H9 (cell line): ENCODE results near the gene MSRB2. TPM values are rescaled to one million over a fixed set of nuclear protein-coding genes. Genes with fewer than 3 reads are reported as not detected.

ENCODE experiments used
- DNase-seq: peaks from one replicate; pipeline ENCODE4 v3.0.0-alpha.2; 2017
- H2AFZ ChIP-seq: one replicate; pipeline ENCODE4 v1.6.1; 2013; ENCODE audit warnings: mild to moderate bottlenecking, low read length, control low read depth, moderate library complexity
- H2AK5ac ChIP-seq: 2 replicates; pipeline ENCODE4 v1.6.1; 2013; ENCODE audit warnings: low read length, control low read depth, mixed read lengths; ENCODE audit not compliant: insufficient read length
- H2BK120ac ChIP-seq: one replicate; pipeline ENCODE4 v1.6.1; 2013; ENCODE audit warnings: low read depth, mild to moderate bottlenecking, low read length, control low read depth, inconsistent platforms; ENCODE audit not compliant: poor library complexity, severe bottlenecking
- H2BK12ac ChIP-seq: 2 replicates; pipeline ENCODE4 v1.6.1; 2013; ENCODE audit warnings: low read length, control low read depth, mixed read lengths, low read depth; ENCODE audit not compliant: insufficient read length
- H2BK15ac ChIP-seq: 2 replicates; pipeline ENCODE4 v1.6.1; 2013; ENCODE audit warnings: low read depth, low read length, control low read depth
- H2BK20ac ChIP-seq: one replicate; pipeline ENCODE4 v1.6.1; 2013; ENCODE audit warnings: low read depth, mild to moderate bottlenecking, low read length, control low read depth, inconsistent platforms; ENCODE audit not compliant: poor library complexity, severe bottlenecking
- H2BK5ac ChIP-seq: 2 replicates; pipeline ENCODE4 v1.6.1; 2013; ENCODE audit warnings: low read length, control low read depth, mixed read lengths; ENCODE audit not compliant: insufficient read length
- H3K14ac ChIP-seq: 2 replicates; pipeline ENCODE4 v1.6.1; 2013; ENCODE audit warnings: low read length, control low read depth; ENCODE audit not compliant: insufficient read depth
- H3K18ac ChIP-seq: 2 replicates; pipeline ENCODE4 v1.6.1; 2013; ENCODE audit warnings: low read depth, mild to moderate bottlenecking, mixed read lengths, low read length, control low read depth; ENCODE audit not compliant: insufficient read length
- H3K23ac ChIP-seq: 2 replicates; pipeline ENCODE4 v1.6.1; 2013; ENCODE audit warnings: low read length, control low read depth, mixed read lengths, low read depth; ENCODE audit not compliant: insufficient read length
- H3K23me2 ChIP-seq: 2 replicates; pipeline ENCODE4 v1.6.1; 2013; ENCODE audit warnings: low read depth, mild to moderate bottlenecking, mixed read lengths, low read length, control low read depth; ENCODE audit not compliant: insufficient read length, poor library complexity, severe bottlenecking
- H3K27ac ChIP-seq: 2 replicates; pipeline ENCODE4 v1.5.1; 2013; ENCODE audit warnings: low read length, control low read depth, mixed read lengths, low read depth; ENCODE audit not compliant: insufficient read length
- H3K27me3 ChIP-seq: 2 replicates; pipeline ENCODE4 v1.6.1; 2013; ENCODE audit warnings: low read length, control low read depth, inconsistent platforms; ENCODE audit not compliant: insufficient read depth
- H3K4ac ChIP-seq: 2 replicates; pipeline ENCODE4 v1.6.1; 2013; ENCODE audit warnings: low read depth, mild to moderate bottlenecking, control low read depth, inconsistent platforms, low read length, moderate library complexity
- H3K4me1 ChIP-seq: 2 replicates; pipeline ENCODE4 v1.6.1; 2013; ENCODE audit warnings: low read length, control low read depth, inconsistent platforms; ENCODE audit not compliant: insufficient read depth
- H3K4me2 ChIP-seq: 2 replicates; pipeline ENCODE4 v1.6.1; 2013; ENCODE audit warnings: low read length, control low read depth, mixed read lengths; ENCODE audit not compliant: insufficient read length, insufficient read depth
- H3K56ac ChIP-seq: 2 replicates; pipeline ENCODE4 v1.6.1; 2013; ENCODE audit warnings: low read depth, mild to moderate bottlenecking, mixed read lengths, low read length, control low read depth; ENCODE audit not compliant: insufficient read length
- H3K79me1 ChIP-seq: 2 replicates; pipeline ENCODE4 v1.6.1; 2013; ENCODE audit warnings: low read depth, mild to moderate bottlenecking, moderate library complexity, low read length, control low read depth, inconsistent platforms; ENCODE audit not compliant: insufficient read depth, poor library complexity, severe bottlenecking
- H3K79me2 ChIP-seq: 2 replicates; pipeline ENCODE4 v1.6.1; 2013; ENCODE audit warnings: low read length, control low read depth, inconsistent platforms; ENCODE audit not compliant: insufficient read depth
- H3K9ac ChIP-seq: 2 replicates; pipeline ENCODE4 v1.6.1; 2013; ENCODE audit warnings: low read length, control low read depth, mixed read lengths; ENCODE audit not compliant: insufficient read length; ENCODE audit errors: extremely low read depth
- H3K9me3 ChIP-seq: one replicate; pipeline ENCODE4 v1.6.1; 2013; ENCODE audit warnings: low read depth, low read length, inconsistent platforms; ENCODE audit not compliant: control insufficient read depth
- H3T11ph ChIP-seq: one replicate; pipeline ENCODE4 v1.6.1; 2013; ENCODE audit warnings: mild to moderate bottlenecking, low read length, control low read depth, inconsistent platforms
- H4K20me1 ChIP-seq: one replicate; pipeline ENCODE4 v1.6.1; 2013; ENCODE audit not compliant: control insufficient read depth, insufficient read length, insufficient read depth
- H4K5ac ChIP-seq: 2 replicates; pipeline ENCODE4 v1.6.1; 2013; ENCODE audit warnings: low read depth, mild to moderate bottlenecking, mixed read lengths, low read length, control low read depth; ENCODE audit not compliant: insufficient read length
- H4K8ac ChIP-seq: replicated peaks from 2 replicates; pipeline ENCODE4 v1.6.1; 2013; ENCODE audit warnings: low read length, control low read depth, mixed read lengths, low read depth; ENCODE audit not compliant: insufficient read length
- H4K91ac ChIP-seq: 2 replicates; pipeline ENCODE4 v1.6.1; 2013; ENCODE audit warnings: low read depth, mild to moderate bottlenecking, moderate library complexity, mixed read lengths, low read length, control low read depth; ENCODE audit not compliant: insufficient read length
- H3K27ac Mint-ChIP-seq, 3 experiments: 2 replicates in 2 of 3; 3 replicates in 1 of 3; pipeline ENCODE4 v1.8.0; 2020 to 2021; ENCODE audit warnings: mixed read lengths in 3 of 3, mild to moderate bottlenecking in 1 of 3, moderate library complexity in 1 of 3
- H3K27me3 Mint-ChIP-seq: 2 replicates; pipeline ENCODE4 v1.8.0; 2021; ENCODE audit warnings: low read depth, mild to moderate bottlenecking, moderate library complexity, mixed read lengths
- H3K36me3 Mint-ChIP-seq, 3 experiments: 2 replicates in 2 of 3; 3 replicates in 1 of 3; pipeline ENCODE4 v1.8.0; 2020 to 2021; ENCODE audit warnings: low read depth in 3 of 3, mixed read lengths in 3 of 3; ENCODE audit not compliant: insufficient read depth in 1 of 3
- H3K4me1 Mint-ChIP-seq, 2 experiments: 2 replicates each; pipeline ENCODE4 v1.8.0; 2020; ENCODE audit warnings: mixed read lengths in 2 of 2
- H3K4me3 Mint-ChIP-seq, 2 experiments: 2 replicates in 1 of 2; 3 replicates in 1 of 2; pipeline ENCODE4 v1.8.0; 2020 to 2021; ENCODE audit warnings: mild to moderate bottlenecking in 2 of 2, mixed read lengths in 2 of 2, moderate library complexity in 1 of 2
- H3K9me3 Mint-ChIP-seq, 2 experiments: 2 replicates in 1 of 2; 3 replicates in 1 of 2; pipeline ENCODE4 v1.8.0; 2020; ENCODE audit warnings: mild to moderate bottlenecking in 2 of 2, mixed read lengths in 2 of 2, moderate library complexity in 1 of 2
- CTCF ChIP-seq: fragments of 200-600 bp; sonication (generic); conservative IDR thresholded peaks from 3 replicates; pipeline ENCODE4 v1.8.0; 2021; ENCODE audit warnings: antibody characterized with exemption, mild to moderate bottlenecking
- WGBS: extraction: QIAGEN DNeasy Blood & Tissue Kit; methylation state at CpG from one replicate; pipeline ENCODE4 v1.1.7; 2013; ENCODE audit warnings: missing lambda C conversion rate, low lambda C conversion rate, mixed read lengths; ENCODE audit not compliant: insufficient read length; ENCODE audit errors: extremely low coverage; 5-methylcytosine and 5-hydroxymethylcytosine counted together
- total RNA-seq: library from RNA; stranded (reverse); gene quantifications from 2 replicates; pipeline ENCODE4 v1.2.1, GENCODE V29; 2021

The MSRB2 gene
- total RNA-seq, 1 experiment from 2014 or later: 18.0 TPM

DNA sequence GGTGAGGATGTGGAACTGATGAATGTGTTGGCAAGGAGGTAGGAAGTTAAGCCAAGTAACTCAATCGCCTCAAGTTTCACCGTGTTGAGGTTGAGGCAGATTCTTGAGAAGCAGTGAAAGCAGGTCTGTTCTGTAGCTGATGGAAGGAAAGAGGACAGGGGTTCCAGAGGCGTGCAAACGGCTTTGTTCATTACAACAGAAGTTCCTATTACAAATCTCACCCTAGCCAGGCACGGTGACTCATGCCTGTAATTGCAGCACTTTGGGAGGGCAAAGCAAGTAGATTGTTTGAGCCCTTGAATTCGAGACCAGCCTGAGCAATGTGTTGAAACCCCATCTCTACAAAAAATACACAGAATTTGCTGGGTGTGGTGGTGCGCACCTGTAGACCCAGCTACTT is 59.8 kb downstream of the MSRB2 start:
- no peak overlapping the region for H2BK12ac ChIP-seq
- no peak overlapping the region for H3K27ac ChIP-seq
- no peak overlapping the region for H3K4me2 ChIP-seq
- H2BK120ac ChIP-seq: no peak overlapping the region
- no peaks in the 10 kb centered on the region for H4K20me1 ChIP-seq
- H3K36me3 Mint-ChIP-seq: no peaks in the 10 kb centered on the region
- no peak overlapping the region for H3K56ac ChIP-seq
- peaks cover 8 to 9% of the 10 kb centered on the region in 2 experiments; a peak in 2 of 4 replicates for H3K4me1 Mint-ChIP-seq
- DNase-seq: no peak
- H3K27me3 ChIP-seq: no peaks in the 10 kb centered on the region
- H3K18ac ChIP-seq: no peak overlapping the region
- no peak overlapping the region for H3K14ac ChIP-seq
- no peak overlapping the region for H2BK15ac ChIP-seq
- no peaks in the 10 kb centered on the region for H3K79me2 ChIP-seq
- no peak overlapping the region for H3T11ph ChIP-seq
- WGBS: no CpG with 5 or more reads among the region's 7 CpGs
- no peaks in the 10 kb centered on the region for H3K79me1 ChIP-seq
- no peak overlapping the region for H4K91ac ChIP-seq
- H3K9me3 ChIP-seq: no peaks in the 10 kb centered on the region
- no peak overlapping the region for H2AK5ac ChIP-seq
- no peak overlapping the region for H3K4ac ChIP-seq
- no peak overlapping the region for H3K27ac Mint-ChIP-seq
- no peak overlapping the region for H2AFZ ChIP-seq
- peaks cover 35% of the 10 kb centered on the region for H3K27me3 Mint-ChIP-seq
- H4K5ac ChIP-seq: no peak overlapping the region
- H3K9ac ChIP-seq: no peak overlapping the region
- no peak overlapping the region for H3K23ac ChIP-seq
- H3K9me3 Mint-ChIP-seq: no peaks in the 10 kb centered on the region
- H3K4me3 Mint-ChIP-seq: no peak overlapping the region
- no peak overlapping the region for H2BK5ac ChIP-seq
- no peaks in the 10 kb centered on the region for H3K23me2 ChIP-seq
- no peaks in the 10 kb centered on the region for H3K4me1 ChIP-seq
- TF ChIP-seq CTCF: no peak
- H4K8ac ChIP-seq: no peak overlapping the region
- H2BK20ac ChIP-seq: no peak overlapping the region
